ENCODE measurements around the gene ORAI2. TPM values are rescaled to one million over a fixed set of nuclear protein-coding genes. Genes with fewer than 3 reads are reported as not detected.
A peak's percentile ranks its signal among the peaks of the same experiment; 100 is the strongest.

Gene ORAI2
- total and polyA plus RNA-seq, 10 of the 15 experiments (the other 5 are each of a cell fraction or from before 2014, with no cell fraction given): 5.8 to 111 (median 46.9) TPM

DNA sequence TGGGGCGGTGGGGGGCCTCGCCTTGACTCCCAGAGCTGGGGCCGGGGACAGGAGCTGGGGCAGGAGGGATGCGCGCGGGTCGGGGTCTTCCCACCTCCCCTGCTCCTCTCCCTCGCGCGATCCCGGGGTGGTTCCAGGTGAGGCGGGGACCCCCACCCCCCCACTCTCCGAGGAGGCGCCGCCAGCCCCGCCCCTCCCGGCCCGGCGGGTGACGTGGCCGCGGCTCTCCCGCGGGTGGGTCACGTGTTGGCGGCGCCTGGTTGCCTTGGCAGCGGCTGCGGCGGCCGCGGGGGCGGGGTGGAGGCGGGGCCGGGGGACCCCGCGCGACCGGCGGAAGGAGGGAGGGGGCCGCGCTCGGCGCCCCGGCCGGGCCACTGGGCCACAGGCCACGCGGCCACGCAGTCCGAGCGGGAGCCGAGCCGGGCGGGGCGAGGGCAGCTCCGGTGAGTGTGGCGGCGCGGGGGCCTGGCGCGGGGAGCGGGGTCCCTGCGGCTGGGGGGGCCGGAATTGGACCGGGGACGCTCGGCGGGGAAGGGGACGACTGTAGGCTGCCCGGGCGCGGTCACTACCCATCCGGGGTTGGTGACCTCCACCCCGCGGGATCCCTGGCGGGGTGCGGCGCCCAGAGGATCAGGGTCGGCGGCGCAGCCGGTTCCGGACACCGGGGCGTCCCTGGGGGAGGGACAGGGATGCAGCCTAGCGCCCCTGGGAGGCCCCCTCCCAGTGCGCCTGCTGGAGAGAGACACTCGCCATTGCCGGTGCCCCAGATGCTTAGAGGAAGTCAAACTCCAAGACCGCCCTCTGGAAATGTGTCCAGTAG lies at the start of gene ORAI2 (continued):
- TF ChIP-seq, protein P1, sequence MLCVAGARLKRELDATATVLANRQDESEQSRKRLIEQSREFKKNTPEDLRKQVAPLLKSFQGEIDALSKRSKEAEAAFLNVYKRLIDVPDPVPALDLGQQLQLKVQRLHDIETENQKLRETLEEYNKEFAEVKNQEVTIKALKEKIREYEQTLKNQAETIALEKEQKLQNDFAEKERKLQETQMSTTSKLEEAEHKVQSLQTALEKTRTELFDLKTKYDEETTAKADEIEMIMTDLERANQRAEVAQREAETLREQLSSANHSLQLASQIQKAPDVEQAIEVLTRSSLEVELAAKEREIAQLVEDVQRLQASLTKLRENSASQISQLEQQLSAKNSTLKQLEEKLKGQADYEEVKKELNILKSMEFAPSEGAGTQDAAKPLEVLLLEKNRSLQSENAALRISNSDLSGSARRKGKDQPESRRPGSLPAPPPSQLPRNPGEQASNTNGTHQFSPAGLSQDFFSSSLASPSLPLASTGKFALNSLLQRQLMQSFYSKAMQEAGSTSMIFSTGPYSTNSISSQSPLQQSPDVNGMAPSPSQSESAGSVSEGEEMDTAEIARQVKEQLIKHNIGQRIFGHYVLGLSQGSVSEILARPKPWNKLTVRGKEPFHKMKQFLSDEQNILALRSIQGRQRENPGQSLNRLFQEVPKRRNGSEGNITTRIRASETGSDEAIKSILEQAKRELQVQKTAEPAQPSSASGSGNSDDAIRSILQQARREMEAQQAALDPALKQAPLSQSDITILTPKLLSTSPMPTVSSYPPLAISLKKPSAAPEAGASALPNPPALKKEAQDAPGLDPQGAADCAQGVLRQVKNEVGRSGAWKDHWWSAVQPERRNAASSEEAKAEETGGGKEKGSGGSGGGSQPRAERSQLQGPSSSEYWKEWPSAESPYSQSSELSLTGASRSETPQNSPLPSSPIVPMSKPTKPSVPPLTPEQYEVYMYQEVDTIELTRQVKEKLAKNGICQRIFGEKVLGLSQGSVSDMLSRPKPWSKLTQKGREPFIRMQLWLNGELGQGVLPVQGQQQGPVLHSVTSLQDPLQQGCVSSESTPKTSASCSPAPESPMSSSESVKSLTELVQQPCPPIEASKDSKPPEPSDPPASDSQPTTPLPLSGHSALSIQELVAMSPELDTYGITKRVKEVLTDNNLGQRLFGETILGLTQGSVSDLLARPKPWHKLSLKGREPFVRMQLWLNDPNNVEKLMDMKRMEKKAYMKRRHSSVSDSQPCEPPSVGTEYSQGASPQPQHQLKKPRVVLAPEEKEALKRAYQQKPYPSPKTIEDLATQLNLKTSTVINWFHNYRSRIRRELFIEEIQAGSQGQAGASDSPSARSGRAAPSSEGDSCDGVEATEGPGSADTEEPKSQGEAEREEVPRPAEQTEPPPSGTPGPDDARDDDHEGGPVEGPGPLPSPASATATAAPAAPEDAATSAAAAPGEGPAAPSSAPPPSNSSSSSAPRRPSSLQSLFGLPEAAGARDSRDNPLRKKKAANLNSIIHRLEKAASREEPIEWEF (IDR thresholded peaks at IDR 0.05; ENCODE audit: insufficient replicate concordance, low read depth, low read length): no peak
- no peak for TF ChIP-seq ZNF622 (IDR thresholded peaks at IDR 0.05)
- TF ChIP-seq ZNF217 (IDR thresholded peaks at IDR 0.05): 0 out of 2 replicates have a peak, but pooled peaks have one; percentile 44
- no peak for TF ChIP-seq NRF1 (conservative IDR thresholded peaks at IDR 0.05; ENCODE audit: low read depth, low read length)
- no peak for TF ChIP-seq CBX5 (IDR thresholded peaks at IDR 0.05; ENCODE audit: low read depth)
- 0 out of 2 replicates have a peak, but pooled peaks have one; percentile 51 for TF ChIP-seq ZSCAN29 (IDR thresholded peaks at IDR 0.05)
- no peak for TF ChIP-seq RAD21 (IDR thresholded peaks at IDR 0.05; ENCODE audit: insufficient read depth, low read depth, low read length)
- TF ChIP-seq, protein P2, sequence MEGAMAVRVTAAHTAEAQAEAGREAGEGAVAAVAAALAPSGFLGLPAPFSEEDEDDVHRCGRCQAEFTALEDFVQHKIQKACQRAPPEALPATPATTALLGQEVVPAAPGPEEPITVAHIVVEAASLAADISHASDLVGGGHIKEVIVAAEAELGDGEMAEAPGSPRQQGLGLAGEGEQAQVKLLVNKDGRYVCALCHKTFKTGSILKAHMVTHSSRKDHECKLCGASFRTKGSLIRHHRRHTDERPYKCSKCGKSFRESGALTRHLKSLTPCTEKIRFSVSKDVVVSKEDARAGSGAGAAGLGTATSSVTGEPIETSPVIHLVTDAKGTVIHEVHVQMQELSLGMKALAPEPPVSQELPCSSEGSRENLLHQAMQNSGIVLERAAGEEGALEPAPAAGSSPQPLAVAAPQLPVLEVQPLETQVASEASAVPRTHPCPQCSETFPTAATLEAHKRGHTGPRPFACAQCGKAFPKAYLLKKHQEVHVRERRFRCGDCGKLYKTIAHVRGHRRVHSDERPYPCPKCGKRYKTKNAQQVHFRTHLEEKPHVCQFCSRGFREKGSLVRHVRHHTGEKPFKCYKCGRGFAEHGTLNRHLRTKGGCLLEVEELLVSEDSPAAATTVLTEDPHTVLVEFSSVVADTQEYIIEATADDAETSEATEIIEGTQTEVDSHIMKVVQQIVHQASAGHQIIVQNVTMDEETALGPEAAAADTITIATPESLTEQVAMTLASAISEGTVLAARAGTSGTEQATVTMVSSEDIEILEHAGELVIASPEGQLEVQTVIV (IDR thresholded peaks at IDR 0.05; ENCODE audit: borderline replicate concordance, partially characterized antibody): no peak
- TF ChIP-seq YBX1 (IDR thresholded peaks at IDR 0.05): no peak
- TF ChIP-seq TBL1XR1 (IDR thresholded peaks at IDR 0.05; ENCODE audit: low read depth, low read length): no peak
- no peak for TF ChIP-seq ATF7 (IDR thresholded peaks at IDR 0.05; ENCODE audit: low read depth)
- TF ChIP-seq EGR1 (IDR thresholded peaks at IDR 0.05; ENCODE audit: borderline replicate concordance in 1 of 2, low read depth in 2 of 2, low read length in 2 of 2): peak; percentile 44 to 99
- TF ChIP-seq POLR2AphosphoS5 (IDR thresholded peaks at IDR 0.05; ENCODE audit: low read length): peak; percentile 24; the same call in 1 of the 2 replicates
- TF ChIP-seq, protein P3, sequence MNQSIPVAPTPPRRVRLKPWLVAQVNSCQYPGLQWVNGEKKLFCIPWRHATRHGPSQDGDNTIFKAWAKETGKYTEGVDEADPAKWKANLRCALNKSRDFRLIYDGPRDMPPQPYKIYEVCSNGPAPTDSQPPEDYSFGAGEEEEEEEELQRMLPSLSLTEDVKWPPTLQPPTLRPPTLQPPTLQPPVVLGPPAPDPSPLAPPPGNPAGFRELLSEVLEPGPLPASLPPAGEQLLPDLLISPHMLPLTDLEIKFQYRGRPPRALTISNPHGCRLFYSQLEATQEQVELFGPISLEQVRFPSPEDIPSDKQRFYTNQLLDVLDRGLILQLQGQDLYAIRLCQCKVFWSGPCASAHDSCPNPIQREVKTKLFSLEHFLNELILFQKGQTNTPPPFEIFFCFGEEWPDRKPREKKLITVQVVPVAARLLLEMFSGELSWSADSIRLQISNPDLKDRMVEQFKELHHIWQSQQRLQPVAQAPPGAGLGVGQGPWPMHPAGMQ (IDR thresholded peaks at IDR 0.05; ENCODE audit: borderline replicate concordance): no peak
- TF ChIP-seq, protein P4, sequence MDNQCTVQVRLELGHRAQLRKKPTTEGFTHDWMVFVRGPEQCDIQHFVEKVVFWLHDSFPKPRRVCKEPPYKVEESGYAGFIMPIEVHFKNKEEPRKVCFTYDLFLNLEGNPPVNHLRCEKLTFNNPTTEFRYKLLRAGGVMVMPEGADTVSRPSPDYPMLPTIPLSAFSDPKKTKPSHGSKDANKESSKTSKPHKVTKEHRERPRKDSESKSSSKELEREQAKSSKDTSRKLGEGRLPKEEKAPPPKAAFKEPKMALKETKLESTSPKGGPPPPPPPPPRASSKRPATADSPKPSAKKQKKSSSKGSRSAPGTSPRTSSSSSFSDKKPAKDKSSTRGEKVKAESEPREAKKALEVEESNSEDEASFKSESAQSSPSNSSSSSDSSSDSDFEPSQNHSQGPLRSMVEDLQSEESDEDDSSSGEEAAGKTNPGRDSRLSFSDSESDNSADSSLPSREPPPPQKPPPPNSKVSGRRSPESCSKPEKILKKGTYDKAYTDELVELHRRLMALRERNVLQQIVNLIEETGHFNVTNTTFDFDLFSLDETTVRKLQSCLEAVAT (IDR thresholded peaks at IDR 0.05): no peak
- TF ChIP-seq JUNB (IDR thresholded peaks at IDR 0.05): no peak
- TF ChIP-seq ZNF274 (IDR thresholded peaks at IDR 0.05; ENCODE audit: insufficient read depth, insufficient read length): no peak
- TF ChIP-seq SMAD1 (IDR thresholded peaks at IDR 0.05; ENCODE audit: low read depth, partially characterized antibody): no peak
- no peak for TF ChIP-seq RBBP5 (conservative IDR thresholded peaks at IDR 0.05)

Data from GM12878 (cell line).